HUES64 (cell line): ENCODE results near the gene MTMR3.

ENCODE experiments used
- H3K27ac ChIP-seq: 2 replicates; pipeline ENCODE4 v1.7.0; 2013; ENCODE audit warnings: low read depth, low read length, inconsistent platforms
- H3K27me3 ChIP-seq: 2 replicates; pipeline ENCODE4 v1.6.1; 2013; ENCODE audit warnings: mild to moderate bottlenecking, low read length; ENCODE audit not compliant: insufficient read depth
- H3K36me3 ChIP-seq: 2 replicates; pipeline ENCODE4 v1.6.1; 2013; ENCODE audit warnings: mild to moderate bottlenecking, low read length; ENCODE audit not compliant: insufficient read depth
- H3K4me1 ChIP-seq: 2 replicates; pipeline ENCODE4 v1.6.1; 2013; ENCODE audit warnings: mild to moderate bottlenecking, low read length, moderate library complexity; ENCODE audit not compliant: insufficient read depth
- H3K4me3 ChIP-seq: 2 replicates; pipeline ENCODE4 v1.5.1; 2013; ENCODE audit warnings: mild to moderate bottlenecking, low read length, moderate library complexity
- H3K9ac ChIP-seq: 2 replicates; pipeline ENCODE4 v1.6.1; 2013; ENCODE audit warnings: mild to moderate bottlenecking, low read depth, low read length
- H3K9me3 ChIP-seq: 2 replicates; pipeline ENCODE4 v1.6.1; 2013; ENCODE audit warnings: low read depth, low read length; ENCODE audit not compliant: insufficient read depth
- WGBS: fragments of 150-250, 120-280 bp; methylation state at CpG from one replicate; pipeline ENCODE4 v1.1.7; 2013; ENCODE audit warnings: missing lambda C conversion rate; 5-methylcytosine and 5-hydroxymethylcytosine counted together

The MTMR3 gene

GRCh38 chr22:30004101-30004500 lies 121.1 kb downstream of the MTMR3 start:
- Histone ChIP-seq H3K36me3 (peaks cover 36% of the 10 kb centered on the region), H3K27me3 (no peaks in the 10 kb centered on the region), H3K4me1 (peaks cover 6% of the 10 kb centered on the region; the same call in 1 of the 2 replicates), H3K4me3 (no peak overlapping the region), H3K9me3 (no peaks in the 10 kb centered on the region), H3K9ac (no peak overlapping the region), H3K27ac (no peak overlapping the region)
- WGBS: no CpG with 5 or more reads among the region's 1 CpG

GRCh38 chr22:30004694-30005093 lies 121.7 kb downstream of the MTMR3 start:
- H3K4me1 ChIP-seq: peaks cover 6% of the 10 kb centered on the region; the same call in 1 of the 2 replicates
- H3K36me3 ChIP-seq: peaks cover 36% of the 10 kb centered on the region
- H3K9me3 ChIP-seq: no peaks in the 10 kb centered on the region
- H3K27ac ChIP-seq: no peak overlapping the region
- H3K27me3 ChIP-seq: no peaks in the 10 kb centered on the region
- WGBS: 81% methylated on average over 4 of the region's 4 CpGs
- H3K9ac ChIP-seq: no peak overlapping the region
- no peak overlapping the region for H3K4me3 ChIP-seq

- no peak overlapping the region for H3K4me3 ChIP-seq
- peaks cover 42% of the 10 kb centered on the region for H3K36me3 ChIP-seq
- H3K9ac ChIP-seq: no peak overlapping the region
- 53% methylated on average over 3 of the region's 3 CpGs for WGBS
- no peaks in the 10 kb centered on the region for H3K27me3 ChIP-seq
- peaks cover 6% of the 10 kb centered on the region; the same call in 1 of the 2 replicates for H3K4me1 ChIP-seq
- H3K27ac ChIP-seq: no peak overlapping the region
- no peaks in the 10 kb centered on the region for H3K9me3 ChIP-seq
Observed at GRCh38 chr22:30005213-30005857, 122.4 kb downstream of the MTMR3 start.

GRCh38 chr22:30007361-30007760 lies 124.4 kb downstream of the MTMR3 start:
- Histone ChIP-seq H3K9me3 (no peaks in the 10 kb centered on the region), H3K4me1 (peaks cover 6% of the 10 kb centered on the region; the same call in 1 of the 2 replicates), H3K36me3 (peaks cover 56% of the 10 kb centered on the region), H3K27me3 (no peaks in the 10 kb centered on the region), H3K4me3 (no peak overlapping the region), H3K27ac (no peak overlapping the region), H3K9ac (no peak overlapping the region)

- Histone ChIP-seq H3K4me3 (no peak overlapping the region), H3K27me3 (no peaks in the 10 kb centered on the region), H3K4me1 (peaks cover 6% of the 10 kb centered on the region; the same call in 1 of the 2 replicates), H3K9me3 (no peaks in the 10 kb centered on the region), H3K9ac (no peak overlapping the region), H3K27ac (no peak overlapping the region), H3K36me3 (peaks cover 59% of the 10 kb centered on the region)
- 61% methylated on average over 2 of the region's 2 CpGs for WGBS
Observed at GRCh38 chr22:30008401-30008800, 125.4 kb downstream of the MTMR3 start.

- Histone ChIP-seq H3K4me1 (peaks cover 6% of the 10 kb centered on the region; the same call in 1 of the 2 replicates), H3K36me3 (peaks cover 68% of the 10 kb centered on the region), H3K27ac (no peak overlapping the region), H3K27me3 (no peaks in the 10 kb centered on the region), H3K9me3 (no peaks in the 10 kb centered on the region), H3K9ac (no peak overlapping the region), H3K4me3 (no peak overlapping the region)
Observed at GRCh38 chr22:30009478-30009877, 126.5 kb downstream of the MTMR3 start.

- Histone ChIP-seq H3K4me1 (peaks cover 6% of the 10 kb centered on the region; the same call in 1 of the 2 replicates), H3K36me3 (peaks cover 78% of the 10 kb centered on the region), H3K9ac (no peak overlapping the region), H3K9me3 (no peaks in the 10 kb centered on the region), H3K4me3 (no peak overlapping the region), H3K27ac (no peak overlapping the region), H3K27me3 (no peaks in the 10 kb centered on the region)
- 50% methylated on average over 2 of the region's 2 CpGs for WGBS
Observed at GRCh38 chr22:30010789-30011405, 127.9 kb downstream of the MTMR3 start.

GRCh38 chr22:30013201-30013600 lies 130.2 kb downstream of the MTMR3 start:
- H3K27ac ChIP-seq: no peak overlapping the region
- no peaks in the 10 kb centered on the region for H3K27me3 ChIP-seq
- H3K4me1 ChIP-seq: peaks cover 6% of the 10 kb centered on the region; the same call in 1 of the 2 replicates
- H3K36me3 ChIP-seq: peaks cover 87% of the 10 kb centered on the region
- H3K9ac ChIP-seq: no peak overlapping the region
- no peak overlapping the region for H3K4me3 ChIP-seq
- 92% methylated on average over 5 of the region's 5 CpGs for WGBS
- H3K9me3 ChIP-seq: no peaks in the 10 kb centered on the region

- Histone ChIP-seq H3K36me3 (peaks cover 83% of the 10 kb centered on the region), H3K4me3 (no peak overlapping the region), H3K27me3 (no peaks in the 10 kb centered on the region), H3K9me3 (no peaks in the 10 kb centered on the region), H3K4me1 (no peaks in the 10 kb centered on the region), H3K9ac (no peak overlapping the region), H3K27ac (no peak overlapping the region)
Observed at GRCh38 chr22:30014244-30014643, 131.3 kb downstream of the MTMR3 start.

- no peak overlapping the region for H3K4me3 ChIP-seq
- no peak overlapping the region for H3K27ac ChIP-seq
- no peak overlapping the region for H3K9ac ChIP-seq
- H3K36me3 ChIP-seq: peaks cover 83% of the 10 kb centered on the region
- WGBS: 88% methylated on average over 3 of the region's 3 CpGs
- H3K27me3 ChIP-seq: no peaks in the 10 kb centered on the region
- no peaks in the 10 kb centered on the region for H3K9me3 ChIP-seq
- H3K4me1 ChIP-seq: no peaks in the 10 kb centered on the region
Observed at GRCh38 chr22:30015229-30015797, 132.3 kb downstream of the MTMR3 start.

GRCh38 chr22:30015846-30016245 lies 132.9 kb downstream of the MTMR3 start:
- Histone ChIP-seq H3K4me1 (no peaks in the 10 kb centered on the region), H3K36me3 (peaks cover 84% of the 10 kb centered on the region), H3K27me3 (no peaks in the 10 kb centered on the region), H3K27ac (no peak overlapping the region), H3K4me3 (no peak overlapping the region), H3K9me3 (no peaks in the 10 kb centered on the region), H3K9ac (no peak overlapping the region)
- 100% methylated on average over 1 of the region's 1 CpG for WGBS
